GM12878 (cell line): ENCODE data around the gene PHLDB3. TPM values are rescaled to one million over a fixed set of nuclear protein-coding genes. Genes with fewer than 3 reads are reported as not detected.

ENCODE experiments used
- ATAC-seq: fragments of 200-7000 bp; cut with Tn5 transposase; 3 replicates; pipeline ENCODE4 v1.9.1; 2020; ENCODE audit warnings: mild to moderate bottlenecking, moderate library complexity
- BruUV-seq: library from RNA; stranded (reverse); fragments of 400-500 nt; replicated peaks from 2 replicates; lab custom pipeline; 2021; lab: Mats Ljungman, UMichigan
- CTCF ChIA-PET: fragments of 300-600 bp; sonication (Branson Sonifier 250); formaldehyde crosslinking; extraction: SDS; loops from one replicate; lab custom pipeline; 2021; ENCODE audit warnings: inconsistent platforms; lab: Yijun Ruan, JAX
- POLR2A ChIA-PET: fragments of 350-600 bp; formaldehyde crosslinking; extraction: SDS; loops from one replicate; lab custom pipeline; 2021; ENCODE audit warnings: inconsistent platforms; lab: Charles Lee
- RAD21 ChIA-PET: fragments of 300-600 bp; sonication (Branson Sonifier 250); formaldehyde crosslinking; loops from one replicate; lab custom pipeline; 2023; ENCODE audit warnings: antibody characterized with exemption; ENCODE audit not compliant: unreplicated experiment; lab: Charles Lee
- SMC1A ChIA-PET: fragments of 300-600 bp; sonication (Branson Sonifier 250); formaldehyde crosslinking; loops from one replicate; lab custom pipeline; 2023; ENCODE audit not compliant: unreplicated experiment, uncharacterized antibody; lab: Charles Lee
- DNase-seq: peaks from one replicate; pipeline ENCODE4 v3.0.0-alpha.2; 2011; ENCODE audit warnings: low read depth, low spot score
- FAIRE-seq: peaks from 3 replicates; lab custom pipeline; 2011; peaks lifted over from hg19 to GRCh38; lab: Jason Lieb, UNC
- H2AFZ ChIP-seq: 2 replicates; pipeline ENCODE4 v1.6.0; 2011; ENCODE audit warnings: low read depth, low read length, control low read depth; ENCODE audit not compliant: control insufficient read depth
- H3K27ac ChIP-seq: 2 replicates; pipeline ENCODE4 v1.5.1; 2011; ENCODE audit warnings: control low read depth; ENCODE audit not compliant: control insufficient read depth, insufficient read depth
- H3K27me3 ChIP-seq, 2 experiments: replicated peaks in 1 of 2; 2 replicates each; pipeline versions ENCODE4 v1.6.0 to v1.6.1; 2011; ENCODE audit warnings: low read length in 1 of 2; ENCODE audit not compliant: control insufficient read depth in 2 of 2, insufficient read depth in 2 of 2
- H3K36me3 ChIP-seq, 2 experiments: 2 replicates each; pipeline ENCODE4 v1.5.1; 2011; ENCODE audit warnings: low read length in 1 of 2; ENCODE audit not compliant: control insufficient read depth in 2 of 2, insufficient read depth in 2 of 2
- H3K4me1 ChIP-seq: 2 replicates; pipeline ENCODE4 v1.6.1; 2011; ENCODE audit warnings: mild to moderate bottlenecking, low read length, moderate library complexity, mixed read lengths; ENCODE audit not compliant: control insufficient read depth, insufficient read depth
- H3K4me2 ChIP-seq: 2 replicates; pipeline ENCODE4 v1.6.0; 2011; ENCODE audit warnings: control low read depth; ENCODE audit not compliant: control insufficient read depth, insufficient read depth
- H3K4me3 ChIP-seq: fragments of 200-600 bp; sonication (generic); 2 replicates; pipeline ENCODE4 v1.5.1; 2016
- H3K79me2 ChIP-seq: 2 replicates; pipeline ENCODE4 v1.6.0; 2011; ENCODE audit warnings: low read length; ENCODE audit not compliant: control insufficient read depth, insufficient read depth
- H3K9ac ChIP-seq: 2 replicates; pipeline ENCODE4 v1.8.0; 2011; ENCODE audit warnings: low read length, control low read depth, mixed read lengths; ENCODE audit not compliant: control insufficient read depth, insufficient read depth
- H3K9me3 ChIP-seq: replicated peaks from 3 replicates; pipeline ENCODE4 v1.5.1; 2011; ENCODE audit warnings: mild to moderate bottlenecking, low read length; ENCODE audit not compliant: control insufficient read depth, insufficient read depth
- H4K20me1 ChIP-seq: 2 replicates; pipeline ENCODE4 v1.6.0; 2011; ENCODE audit not compliant: control insufficient read depth, insufficient read depth
- IKZF1 ChIP-seq: fragments of 450-650 bp; conservative IDR thresholded peaks from 2 replicates; pipeline ENCODE4 v1.6.1; 2017; ENCODE audit warnings: antibody characterized with exemption, mild to moderate bottlenecking
- IRF4 ChIP-seq: IDR thresholded peaks from 2 replicates; pipeline ENCODE4 v1.6.1; 2011; ENCODE audit warnings: low read depth, low read length
- KLF5 ChIP-seq: fragments of 450-650 bp; IDR thresholded peaks from 2 replicates; pipeline ENCODE4 v1.6.1; 2014; ENCODE audit warnings: mild to moderate bottlenecking; ENCODE audit not compliant: partially characterized antibody
- RFX5 ChIP-seq: IDR thresholded peaks from 2 replicates; pipeline ENCODE4 v1.6.1; 2011; ENCODE audit warnings: low read depth, low read length, improper control_type of control experiment
- WGBS: methylation state at CpG from one replicate; pipeline ENCODE4 v1.1.6; 2016; ENCODE audit warnings: low lambda C conversion rate; ENCODE audit not compliant: insufficient replicate concordance, insufficient coverage; ENCODE audit errors: missing lambda C conversion rate; 5-methylcytosine and 5-hydroxymethylcytosine counted together
- in situ Hi-C: fragments of 300-500 bp; cut with MboI; formaldehyde crosslinking; loops from 9 replicates; pipeline ENCODE4 v1.14.3; 2018; ENCODE audit warnings: mixed read lengths
- intact Hi-C: fragments of 100-400 bp; cut with micrococcal nuclease; formaldehyde crosslinking; loops from one replicate; pipeline ENCODE4 v1.14.2; 2022; ENCODE audit not compliant: unreplicated experiment
- polyA plus RNA-seq, 11 experiments: library from polyadenylated mRNA; depleted of rRNA in 4 of 11; unstranded in 6 of 11; stranded (reverse) in 5 of 11; fragments of >200 nt; fragmentation: Nextera tagmentation in 4 of 11; fragmentation: Illumina TruSeq in 1 of 11; extraction: Ambion mirVana in 4 of 11; extraction: Trizol in 1 of 11; gene quantifications; 1 replicate in 1 of 11; 2 replicates in 10 of 11; pipeline versions ENCODE4 v1.2.1 to v1.2.3, GENCODE V29; 2011 to 2016; ENCODE audit warnings: inconsistent platforms in 2 of 11, missing spikeins in 2 of 11, low read depth in 1 of 11
- total RNA-seq, 4 experiments: library from RNA; depleted of rRNA in 3 of 4; stranded (reverse); fragments of >200 nt in 3 of 4; fragmentation: Illumina TruSeq in 1 of 4; extraction: Trizol in 1 of 4; gene quantifications; 2 replicates each; pipeline versions ENCODE4 v1.2.1 to v1.2.3, GENCODE V29; 2013 to 2021
- TF ChIP-seq, protein P1 (sequence below): fragments of 450-650 bp; IDR thresholded peaks from 2 replicates; pipeline ENCODE4 v1.6.1; 2017; ENCODE audit warnings: mild to moderate bottlenecking
- TF ChIP-seq, protein P2 (sequence below): IDR thresholded peaks from 2 replicates; pipeline ENCODE4 v1.6.1; 2011; ENCODE audit warnings: low read depth, mild to moderate bottlenecking, low read length, moderate library complexity, borderline replicate concordance; ENCODE audit errors: extremely low read depth
- TF ChIP-seq, protein P3 (sequence below): fragments of 450-650 bp; IDR thresholded peaks from 2 replicates; pipeline ENCODE4 v1.6.1; 2017; ENCODE audit warnings: antibody characterized with exemption, mild to moderate bottlenecking, moderate library complexity

PHLDB3 gene
- total and polyA plus RNA-seq, 10 of the 15 experiments (the other 5 are each of a cell fraction or from before 2014, with no cell fraction given) = 0.13 to 13.0 (median 5.5) TPM

DNA sequence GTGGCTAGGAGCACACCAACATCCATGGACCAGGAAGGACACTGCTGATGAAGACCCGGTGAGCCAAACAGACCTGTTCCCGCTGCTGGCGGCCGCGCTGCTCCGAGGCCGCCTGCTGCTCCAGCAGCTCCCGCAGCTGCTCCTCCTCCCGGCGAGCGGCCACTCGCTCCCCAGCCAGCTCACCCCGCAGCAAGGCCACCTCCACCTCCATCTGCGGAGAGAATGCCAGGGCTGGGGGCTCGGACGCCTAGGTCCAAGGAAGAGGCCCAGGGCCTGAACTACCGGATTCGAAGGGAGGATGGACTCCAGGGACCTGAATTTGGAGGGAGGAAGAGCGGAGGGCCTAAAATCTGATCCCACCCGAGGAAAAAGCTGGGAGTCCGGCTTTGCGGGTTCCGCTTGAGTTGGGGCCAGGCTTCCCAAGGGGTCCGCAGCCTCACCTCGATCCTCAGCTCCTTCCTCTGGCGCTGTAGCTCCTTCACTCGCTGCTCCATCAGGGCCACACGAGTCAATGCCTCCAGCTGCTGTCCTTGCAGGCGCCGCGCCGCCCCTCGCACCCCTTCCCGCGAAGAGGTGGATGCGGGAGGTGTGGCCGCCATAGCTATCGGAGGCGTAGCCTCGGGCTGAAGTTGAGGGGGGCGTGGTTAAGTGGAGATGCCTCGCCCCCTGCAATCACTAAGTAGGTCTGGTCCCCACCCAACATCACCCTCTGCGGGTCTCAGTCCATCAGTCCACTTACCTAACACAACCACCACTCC, 2.7 kb downstream of the PHLDB3 start:
- no peaks in the 10 kb centered on the region for H3K9me3 ChIP-seq
- H3K9ac ChIP-seq = no peak overlapping the region
- H3K79me2 ChIP-seq = no peaks in the 10 kb centered on the region; the same call in 1 of the 2 replicates
- RAD21 ChIA-PET = no interaction called here
- H3K4me2 ChIP-seq = no peak overlapping the region
- no peak overlapping the region for H3K27ac ChIP-seq
- TF ChIP-seq KLF5 (no peak), RFX5 (no peak), IRF4 (no peak), IKZF1 (no peak)
- TF ChIP-seq, protein P1, sequence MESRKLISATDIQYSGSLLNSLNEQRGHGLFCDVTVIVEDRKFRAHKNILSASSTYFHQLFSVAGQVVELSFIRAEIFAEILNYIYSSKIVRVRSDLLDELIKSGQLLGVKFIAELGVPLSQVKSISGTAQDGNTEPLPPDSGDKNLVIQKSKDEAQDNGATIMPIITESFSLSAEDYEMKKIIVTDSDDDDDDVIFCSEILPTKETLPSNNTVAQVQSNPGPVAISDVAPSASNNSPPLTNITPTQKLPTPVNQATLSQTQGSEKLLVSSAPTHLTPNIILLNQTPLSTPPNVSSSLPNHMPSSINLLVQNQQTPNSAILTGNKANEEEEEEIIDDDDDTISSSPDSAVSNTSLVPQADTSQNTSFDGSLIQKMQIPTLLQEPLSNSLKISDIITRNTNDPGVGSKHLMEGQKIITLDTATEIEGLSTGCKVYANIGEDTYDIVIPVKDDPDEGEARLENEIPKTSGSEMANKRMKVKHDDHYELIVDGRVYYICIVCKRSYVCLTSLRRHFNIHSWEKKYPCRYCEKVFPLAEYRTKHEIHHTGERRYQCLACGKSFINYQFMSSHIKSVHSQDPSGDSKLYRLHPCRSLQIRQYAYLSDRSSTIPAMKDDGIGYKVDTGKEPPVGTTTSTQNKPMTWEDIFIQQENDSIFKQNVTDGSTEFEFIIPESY = no peak
- TF ChIP-seq, protein P2, sequence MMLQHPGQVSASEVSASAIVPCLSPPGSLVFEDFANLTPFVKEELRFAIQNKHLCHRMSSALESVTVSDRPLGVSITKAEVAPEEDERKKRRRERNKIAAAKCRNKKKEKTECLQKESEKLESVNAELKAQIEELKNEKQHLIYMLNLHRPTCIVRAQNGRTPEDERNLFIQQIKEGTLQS = no peak
- TF ChIP-seq, protein P3, sequence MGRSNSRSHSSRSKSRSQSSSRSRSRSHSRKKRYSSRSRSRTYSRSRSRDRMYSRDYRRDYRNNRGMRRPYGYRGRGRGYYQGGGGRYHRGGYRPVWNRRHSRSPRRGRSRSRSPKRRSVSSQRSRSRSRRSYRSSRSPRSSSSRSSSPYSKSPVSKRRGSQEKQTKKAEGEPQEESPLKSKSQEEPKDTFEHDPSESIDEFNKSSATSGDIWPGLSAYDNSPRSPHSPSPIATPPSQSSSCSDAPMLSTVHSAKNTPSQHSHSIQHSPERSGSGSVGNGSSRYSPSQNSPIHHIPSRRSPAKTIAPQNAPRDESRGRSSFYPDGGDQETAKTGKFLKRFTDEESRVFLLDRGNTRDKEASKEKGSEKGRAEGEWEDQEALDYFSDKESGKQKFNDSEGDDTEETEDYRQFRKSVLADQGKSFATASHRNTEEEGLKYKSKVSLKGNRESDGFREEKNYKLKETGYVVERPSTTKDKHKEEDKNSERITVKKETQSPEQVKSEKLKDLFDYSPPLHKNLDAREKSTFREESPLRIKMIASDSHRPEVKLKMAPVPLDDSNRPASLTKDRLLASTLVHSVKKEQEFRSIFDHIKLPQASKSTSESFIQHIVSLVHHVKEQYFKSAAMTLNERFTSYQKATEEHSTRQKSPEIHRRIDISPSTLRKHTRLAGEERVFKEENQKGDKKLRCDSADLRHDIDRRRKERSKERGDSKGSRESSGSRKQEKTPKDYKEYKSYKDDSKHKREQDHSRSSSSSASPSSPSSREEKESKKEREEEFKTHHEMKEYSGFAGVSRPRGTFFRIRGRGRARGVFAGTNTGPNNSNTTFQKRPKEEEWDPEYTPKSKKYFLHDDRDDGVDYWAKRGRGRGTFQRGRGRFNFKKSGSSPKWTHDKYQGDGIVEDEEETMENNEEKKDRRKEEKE = no peak
- POLR2A ChIA-PET = interaction anchor here (0.5 to 0.6 kb wide), 3 partner anchors 9 to 87 kb away, joined by 4 to 5 read pairs (median 4); no protein-coding TSS in a partner anchor
- peaks cover 4% of the 10 kb centered on the region for H3K4me1 ChIP-seq
- no peaks in the 10 kb centered on the region for H4K20me1 ChIP-seq
- CTCF ChIA-PET = interaction anchor here (1.3 kb wide), 1 partner anchor 18 kb away, joined by 3 read pairs; no protein-coding TSS in a partner anchor
- ATAC-seq = no peak
- no peak overlapping the region for H3K4me3 ChIP-seq
- no TSS peak for BruUV-seq
- SMC1A ChIA-PET = interaction anchor here (0.6 kb wide), 1 partner anchor 55 kb away, joined by 5 read pairs; no protein-coding TSS in a partner anchor
- intact Hi-C loops (loop anchor here (5.0 kb wide), 2 partner anchors 40 to 55 kb away; no protein-coding TSS in a partner anchor), in situ Hi-C loops (no loop called here)
- H3K27me3 ChIP-seq = no peaks in the 10 kb centered on the region
- H3K36me3 ChIP-seq = 0 out of 4 replicates have a peak, but pooled peaks cover 0 to 4% of the 10 kb centered on the region in 2 experiments
- no peak for DNase-seq
- WGBS = 96% methylated on average over 40 of the region's 43 CpGs
- FAIRE-seq = no peak
- no peak overlapping the region for H2AFZ ChIP-seq
